Measurements from ENCODE around the gene RAB3GAP2.
"Not testable (repeated sequence)": the region's sequence is repeated elsewhere in the genome, so short reads cannot be mapped to it uniquely, and the experiment has no call there.

The RAB3GAP2 gene

DNA sequence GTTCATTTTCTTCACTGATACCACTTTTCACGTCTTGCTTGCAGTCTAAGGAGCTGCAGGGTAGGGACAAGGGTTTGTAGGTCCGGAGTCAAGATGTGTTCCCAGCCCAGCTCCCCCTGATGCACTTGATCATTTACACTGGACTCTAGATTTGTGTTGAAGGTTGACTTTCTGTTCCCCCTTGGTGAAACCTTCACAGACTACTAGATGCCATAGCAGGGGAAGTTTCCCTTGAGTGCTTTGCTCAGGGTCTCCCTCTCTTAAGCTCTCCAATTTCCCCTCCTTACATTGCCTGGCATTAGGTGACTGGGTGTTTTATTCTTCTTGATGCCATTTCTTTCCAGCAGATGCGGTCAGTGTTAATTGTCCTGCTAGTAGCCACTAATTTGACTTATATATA is 8.0 kb upstream of the RAB3GAP2 start:
- H3K4me1 ChIP-seq (ENCODE audit: insufficient read depth, low read length): no peaks in the 10 kb centered on the region
- no peaks in the 10 kb centered on the region for H3K9me3 ChIP-seq (ENCODE audit: insufficient read depth, low read depth, low read length)

DNA sequence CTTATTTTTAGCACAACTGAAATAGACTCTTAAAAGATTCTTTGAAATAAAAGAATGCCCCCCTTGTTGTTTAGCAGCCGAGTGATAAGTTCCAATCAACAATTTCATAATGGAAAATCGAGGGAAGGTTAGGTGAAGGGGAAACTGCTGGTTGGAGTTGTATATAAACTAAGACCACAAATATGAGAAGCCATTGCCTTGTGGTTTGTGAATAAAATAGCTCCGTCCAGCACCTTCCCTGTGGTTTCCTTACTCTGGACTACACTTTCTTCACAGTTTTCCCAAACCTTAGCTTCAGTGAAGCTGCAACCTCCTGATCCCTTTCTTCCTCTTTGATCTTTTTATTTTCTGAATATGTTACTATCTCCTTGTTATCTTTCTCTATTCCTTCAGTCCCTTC is 6.7 kb upstream of the RAB3GAP2 start:
- Histone ChIP-seq H3K9me3 (ENCODE audit: insufficient read depth, low read depth, low read length) (no peaks in the 10 kb centered on the region), H3K9ac (ENCODE audit: low read depth, low read length) (no peak overlapping the region), H3K36me3 (ENCODE audit: insufficient read depth, low read depth, low read length) (no peaks in the 10 kb centered on the region), H3K27ac (ENCODE audit: low read length) (no peak overlapping the region), H3K4me3 (ENCODE audit: low read length) (no peak overlapping the region), H3K27me3 (ENCODE audit: insufficient read depth, low read length) (no peaks in the 10 kb centered on the region), H3K4me1 (ENCODE audit: insufficient read depth, low read length) (peaks cover 8% of the 10 kb centered on the region; the same call in 1 of the 2 replicates)

More for the DNA sequence above, 8.0 kb upstream of the RAB3GAP2 start:
- Histone ChIP-seq H3K27me3 (ENCODE audit: insufficient read depth, low read length) (no peaks in the 10 kb centered on the region), H3K9ac (ENCODE audit: low read depth, low read length) (no peak overlapping the region), H3K36me3 (ENCODE audit: insufficient read depth, low read depth, low read length) (no peaks in the 10 kb centered on the region), H3K4me3 (ENCODE audit: low read length) (no peak overlapping the region), H3K27ac (ENCODE audit: low read length) (no peak overlapping the region)

- peaks cover 27% of the 10 kb centered on the region for H3K4me1 ChIP-seq (ENCODE audit: insufficient read depth, low read length)
- no peak overlapping the region for H3K9ac ChIP-seq (ENCODE audit: low read depth, low read length)
- no peak overlapping the region for H3K27ac ChIP-seq (ENCODE audit: low read length)
- no peaks in the 10 kb centered on the region for H3K27me3 ChIP-seq (ENCODE audit: insufficient read depth, low read length)
- H3K4me3 ChIP-seq (ENCODE audit: low read length): no peak overlapping the region
- no peaks in the 10 kb centered on the region for H3K36me3 ChIP-seq (ENCODE audit: insufficient read depth, low read depth, low read length)
- H3K9me3 ChIP-seq (ENCODE audit: insufficient read depth, low read depth, low read length): no peaks in the 10 kb centered on the region
These were observed 3.2 kb upstream of the RAB3GAP2 start for GRCh38 chr1:220275430-220275829.

- no peaks in the 10 kb centered on the region for H3K27me3 ChIP-seq (ENCODE audit: insufficient read depth, low read length)
- H3K4me3 ChIP-seq (ENCODE audit: low read length): no peak overlapping the region
- no peaks in the 10 kb centered on the region for H3K9me3 ChIP-seq (ENCODE audit: insufficient read depth, low read depth, low read length)
- peak overlapping the region; percentile 73 for H3K27ac ChIP-seq (ENCODE audit: low read length)
- H3K36me3 ChIP-seq (ENCODE audit: insufficient read depth, low read depth, low read length): peaks cover 8% of the 10 kb centered on the region; the same call in 1 of the 2 replicates
- H3K4me1 ChIP-seq (ENCODE audit: insufficient read depth, low read length): peaks cover 32% of the 10 kb centered on the region
- H3K9ac ChIP-seq (ENCODE audit: low read depth, low read length): peak overlapping the region; percentile 54; the same call in 1 of the 2 replicates
These were observed 2.1 kb upstream of the RAB3GAP2 start for GRCh38 chr1:220274251-220274855.

DNA sequence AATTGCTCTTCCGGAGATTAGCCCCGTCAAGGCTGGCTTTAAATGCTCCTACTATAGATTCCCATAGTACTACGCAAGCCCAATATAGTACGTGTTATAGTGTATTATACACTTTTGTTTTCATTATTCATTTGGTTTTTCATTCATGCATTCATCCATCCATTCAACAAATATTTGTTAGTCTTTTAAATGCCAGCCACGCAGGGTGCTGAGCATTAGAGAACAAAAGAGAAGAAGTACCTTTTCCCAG is 513 bp upstream of the RAB3GAP2 start:
- Histone ChIP-seq H3K9me3 (ENCODE audit: insufficient read depth, low read depth, low read length) (no peaks in the 10 kb centered on the region), H3K27me3 (ENCODE audit: insufficient read depth, low read length) (no peaks in the 10 kb centered on the region), H3K27ac (ENCODE audit: low read length) (peak overlapping the region; percentile 68)

GRCh38 chr1:220271706-220272046 is 577 bp downstream of the RAB3GAP2 start:
- no peaks in the 10 kb centered on the region for H3K9me3 ChIP-seq (ENCODE audit: insufficient read depth, low read depth, low read length)
- no peaks in the 10 kb centered on the region for H3K27me3 ChIP-seq (ENCODE audit: insufficient read depth, low read length)

More for the DNA sequence above, 513 bp upstream of the RAB3GAP2 start:
- peaks cover 32% of the 10 kb centered on the region for H3K4me1 ChIP-seq (ENCODE audit: insufficient read depth, low read length)
- H3K36me3 ChIP-seq (ENCODE audit: insufficient read depth, low read depth, low read length): peaks cover 21% of the 10 kb centered on the region
- H3K4me3 ChIP-seq (ENCODE audit: low read length): peak overlapping the region; percentile 93
- H3K9ac ChIP-seq (ENCODE audit: low read depth, low read length): peak overlapping the region; percentile 97; the same call in 1 of the 2 replicates

GRCh38 chr1:220269036-220269435 is 3.2 kb downstream of the RAB3GAP2 start:
- H3K4me3 ChIP-seq (ENCODE audit: low read length): no peak overlapping the region
- no peaks in the 10 kb centered on the region for H3K9me3 ChIP-seq (ENCODE audit: insufficient read depth, low read depth, low read length)
- H3K27me3 ChIP-seq (ENCODE audit: insufficient read depth, low read length): no peaks in the 10 kb centered on the region
- no peak overlapping the region for H3K27ac ChIP-seq (ENCODE audit: low read length)
- peaks cover 51% of the 10 kb centered on the region for H3K36me3 ChIP-seq (ENCODE audit: insufficient read depth, low read depth, low read length)
- H3K9ac ChIP-seq (ENCODE audit: low read depth, low read length): no peak overlapping the region
- H3K4me1 ChIP-seq (ENCODE audit: insufficient read depth, low read length): peaks cover 24% of the 10 kb centered on the region

More at GRCh38 chr1:220271706-220272046, 577 bp downstream of the RAB3GAP2 start:
- peak overlapping the region; percentile 76 for H3K27ac ChIP-seq (ENCODE audit: low read length)
- H3K4me1 ChIP-seq (ENCODE audit: insufficient read depth, low read length): peaks cover 32% of the 10 kb centered on the region
- H3K36me3 ChIP-seq (ENCODE audit: insufficient read depth, low read depth, low read length): peaks cover 32% of the 10 kb centered on the region
- H3K9ac ChIP-seq (ENCODE audit: low read depth, low read length): peak overlapping the region; percentile 97
- H3K4me3 ChIP-seq (ENCODE audit: low read length): peak overlapping the region; percentile 93

DNA sequence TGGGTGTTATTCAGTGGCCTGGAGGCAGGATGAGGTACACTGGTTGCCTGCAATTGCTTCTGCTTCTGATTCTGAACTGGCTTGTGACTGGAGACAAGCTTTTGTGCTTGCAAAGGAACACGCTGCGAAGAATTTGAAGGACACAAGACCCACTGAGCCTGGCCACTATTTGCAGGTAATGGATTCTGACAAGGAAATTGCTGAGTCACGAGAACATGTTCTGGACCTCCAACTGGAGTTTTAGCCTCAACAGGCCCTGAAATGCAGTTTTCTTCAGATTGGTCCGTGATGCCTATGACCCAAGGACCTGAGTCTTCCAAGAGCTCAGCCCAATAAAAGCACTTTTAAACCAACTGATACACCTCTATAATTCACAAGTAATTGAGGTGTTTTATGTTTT is 4.6 kb downstream of the RAB3GAP2 start:
- H3K36me3 ChIP-seq (ENCODE audit: insufficient read depth, low read depth, low read length): peaks cover 61% of the 10 kb centered on the region
- H3K9ac ChIP-seq (ENCODE audit: low read depth, low read length): no peak overlapping the region
- no peaks in the 10 kb centered on the region for H3K9me3 ChIP-seq (ENCODE audit: insufficient read depth, low read depth, low read length)
- H3K27me3 ChIP-seq (ENCODE audit: insufficient read depth, low read length): no peaks in the 10 kb centered on the region
- peaks cover 11% of the 10 kb centered on the region for H3K4me1 ChIP-seq (ENCODE audit: insufficient read depth, low read length)
- H3K27ac ChIP-seq (ENCODE audit: low read length): no peak overlapping the region
- no peak overlapping the region for H3K4me3 ChIP-seq (ENCODE audit: low read length)

DNA sequence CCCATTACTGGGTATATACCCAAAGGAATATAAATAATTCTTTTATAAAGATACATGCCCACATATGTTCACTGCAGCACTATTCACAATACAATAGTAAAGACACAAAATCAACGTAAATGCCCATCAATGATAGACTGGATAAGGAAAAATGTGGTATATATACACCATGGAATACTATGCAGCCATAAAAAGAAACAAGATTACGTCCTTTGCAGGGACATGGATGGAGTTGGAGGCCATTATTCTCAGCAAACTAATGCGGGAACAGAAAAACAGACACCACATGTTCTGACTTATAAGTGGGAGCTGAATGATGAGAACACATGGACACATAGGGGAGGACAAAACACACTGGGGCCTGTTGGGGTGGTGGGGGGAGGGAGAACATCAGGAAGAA is 12.0 kb downstream of the RAB3GAP2 start:
- peaks cover 17% of the 10 kb centered on the region for H3K36me3 ChIP-seq (ENCODE audit: insufficient read depth, low read depth, low read length)
- not testable (repeated sequence) for H3K4me3 ChIP-seq (ENCODE audit: low read length); H3K4me1 ChIP-seq (ENCODE audit: insufficient read depth, low read length); H3K9ac ChIP-seq (ENCODE audit: low read depth, low read length); H3K27me3 ChIP-seq (ENCODE audit: insufficient read depth, low read length); H3K27ac ChIP-seq (ENCODE audit: low read length); H3K9me3 ChIP-seq (ENCODE audit: insufficient read depth, low read depth, low read length)

GRCh38 chr1:220259756-220260155 is 12.5 kb downstream of the RAB3GAP2 start:
- H3K9ac ChIP-seq (ENCODE audit: low read depth, low read length); H3K27me3 ChIP-seq (ENCODE audit: insufficient read depth, low read length); H3K27ac ChIP-seq (ENCODE audit: low read length); H3K9me3 ChIP-seq (ENCODE audit: insufficient read depth, low read depth, low read length); H3K4me1 ChIP-seq (ENCODE audit: insufficient read depth, low read length); H3K4me3 ChIP-seq (ENCODE audit: low read length): not testable (repeated sequence)
- H3K36me3 ChIP-seq (ENCODE audit: insufficient read depth, low read depth, low read length): peaks cover 17% of the 10 kb centered on the region

- not testable (repeated sequence) for H3K27ac ChIP-seq (ENCODE audit: low read length); H3K9me3 ChIP-seq (ENCODE audit: insufficient read depth, low read depth, low read length); H3K4me3 ChIP-seq (ENCODE audit: low read length); H3K4me1 ChIP-seq (ENCODE audit: insufficient read depth, low read length); H3K9ac ChIP-seq (ENCODE audit: low read depth, low read length); H3K27me3 ChIP-seq (ENCODE audit: insufficient read depth, low read length)
- peaks cover 22% of the 10 kb centered on the region for H3K36me3 ChIP-seq (ENCODE audit: insufficient read depth, low read depth, low read length)
These were observed 16.1 kb downstream of the RAB3GAP2 start for GRCh38 chr1:220256194-220256593.

- Histone ChIP-seq H3K27me3 (ENCODE audit: insufficient read depth, low read length) (no peaks in the 10 kb centered on the region), H3K27ac (ENCODE audit: low read length) (no peak overlapping the region), H3K4me3 (ENCODE audit: low read length) (no peak overlapping the region), H3K4me1 (ENCODE audit: insufficient read depth, low read length) (peaks cover 5% of the 10 kb centered on the region; the same call in 1 of the 2 replicates), H3K36me3 (ENCODE audit: insufficient read depth, low read depth, low read length) (peaks cover 32% of the 10 kb centered on the region), H3K9me3 (ENCODE audit: insufficient read depth, low read depth, low read length) (peaks cover 18% of the 10 kb centered on the region), H3K9ac (ENCODE audit: low read depth, low read length) (no peak overlapping the region)
These were observed 17.0 kb downstream of the RAB3GAP2 start for GRCh38 chr1:220255204-220255603.
